ENCODE results near the gene SLF2. TPM values are rescaled to one million over a fixed set of nuclear protein-coding genes. Genes with fewer than 3 reads are reported as not detected.

Gene SLF2
- total RNA-seq, 1 experiment from 2014 or later: 23.1 TPM

DNA sequence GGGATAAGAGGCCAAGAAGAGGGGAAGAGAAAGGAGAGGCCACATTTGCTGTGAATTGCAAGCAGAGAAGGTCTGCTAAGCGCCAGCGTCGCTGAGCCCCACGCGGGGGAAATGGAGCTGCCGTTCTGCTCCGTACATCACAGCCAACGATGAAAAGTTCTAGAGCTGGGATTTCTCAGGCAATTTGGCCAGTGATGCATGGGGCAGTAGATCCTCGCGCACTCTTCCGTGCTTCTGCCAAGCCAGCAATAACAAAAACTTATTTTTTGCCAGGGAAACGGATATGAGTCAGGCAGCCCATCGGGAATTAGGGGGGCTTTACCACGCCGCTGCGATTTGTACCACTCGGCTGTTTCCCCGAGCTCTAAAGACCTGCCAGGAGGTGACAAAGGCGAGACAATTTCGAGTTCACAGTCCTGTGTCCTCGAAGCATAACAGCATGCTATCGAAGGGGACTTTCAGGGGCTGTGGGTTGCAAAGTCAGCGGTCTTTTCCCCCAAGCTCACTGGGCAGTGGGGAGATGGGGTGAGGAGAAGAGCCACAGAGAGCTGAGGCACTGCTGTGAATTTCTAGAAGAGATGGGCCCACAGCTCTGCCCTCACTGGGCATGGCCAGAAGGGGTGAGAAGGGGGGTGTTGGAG is 30.0 kb upstream of the SLF2 start:
- H2BK12ac ChIP-seq (ENCODE audit: insufficient read length, low read depth, low read length): no peak overlapping the region
- no peaks in the 10 kb centered on the region for H3K27me3 ChIP-seq (ENCODE audit: insufficient read depth, low read length)
- no peak overlapping the region; a peak in 1 of 7 replicates for H3K27ac Mint-ChIP-seq
- no peak overlapping the region for H3T11ph ChIP-seq (ENCODE audit: low read length)
- H3K79me2 ChIP-seq (ENCODE audit: insufficient read depth, low read length): no peaks in the 10 kb centered on the region
- no CpG with 5 or more reads among the region's 23 CpGs for WGBS (ENCODE audit: extremely low coverage, insufficient read length, low lambda C conversion rate)
- TF ChIP-seq CTCF (conservative IDR thresholded peaks at IDR 0.05): no peak
- H4K20me1 ChIP-seq (ENCODE audit: control insufficient read depth, insufficient read depth, insufficient read length): no peaks in the 10 kb centered on the region
- H3K4me1 Mint-ChIP-seq: peaks cover 5 to 14% of the 10 kb centered on the region in 2 experiments
- no peak overlapping the region for H2BK5ac ChIP-seq (ENCODE audit: insufficient read length, low read length)
- H3K27me3 Mint-ChIP-seq (ENCODE audit: low read depth): peaks cover 46% of the 10 kb centered on the region
- H3K4me1 ChIP-seq (ENCODE audit: insufficient read depth, low read length): no peaks in the 10 kb centered on the region
- H4K8ac ChIP-seq (replicated peaks; ENCODE audit: insufficient read length, low read depth, low read length): no peak overlapping the region
- H3K4me3 Mint-ChIP-seq: no peak overlapping the region
- H3K4ac ChIP-seq (ENCODE audit: low read depth, low read length): no peak overlapping the region
- DNase-seq: no peak
- H3K18ac ChIP-seq (ENCODE audit: insufficient read length, low read depth, low read length): no peak overlapping the region
- no peak overlapping the region for H3K23ac ChIP-seq (ENCODE audit: insufficient read length, low read depth, low read length)
- H3K9me3 Mint-ChIP-seq: no peaks in the 10 kb centered on the region; a peak in 1 of 5 replicates
- H3K4me2 ChIP-seq (ENCODE audit: insufficient read depth, insufficient read length, low read length): no peak overlapping the region
- H3K14ac ChIP-seq (ENCODE audit: insufficient read depth, low read length): no peak overlapping the region
- no peaks in the 10 kb centered on the region for H3K79me1 ChIP-seq (ENCODE audit: insufficient read depth, low read depth, low read length, poor library complexity, severe bottlenecking)
- no peak overlapping the region for H2BK120ac ChIP-seq (ENCODE audit: low read depth, low read length, poor library complexity, severe bottlenecking)
- H3K9me3 ChIP-seq (ENCODE audit: control insufficient read depth, low read depth, low read length): no peaks in the 10 kb centered on the region
- no peak overlapping the region for H3K9ac ChIP-seq (ENCODE audit: extremely low read depth, insufficient read length, low read length)
- no peak overlapping the region for H2AK5ac ChIP-seq (ENCODE audit: insufficient read length, low read length)
- H3K36me3 Mint-ChIP-seq (ENCODE audit: insufficient read depth in 1 of 3, low read depth in 3 of 3): no peaks in the 10 kb centered on the region
- H3K23me2 ChIP-seq (ENCODE audit: insufficient read length, low read depth, low read length, poor library complexity, severe bottlenecking): no peaks in the 10 kb centered on the region
- H3K56ac ChIP-seq (ENCODE audit: insufficient read length, low read depth, low read length): no peak overlapping the region
- no peak overlapping the region for H4K5ac ChIP-seq (ENCODE audit: insufficient read length, low read depth, low read length)
- H2AFZ ChIP-seq (ENCODE audit: low read length): no peak overlapping the region
- no peak overlapping the region for H2BK15ac ChIP-seq (ENCODE audit: low read depth, low read length)
- H2BK20ac ChIP-seq (ENCODE audit: low read depth, low read length, poor library complexity, severe bottlenecking): no peak overlapping the region
- H3K27ac ChIP-seq (ENCODE audit: insufficient read length, low read depth, low read length): no peak overlapping the region
- H4K91ac ChIP-seq (ENCODE audit: insufficient read length, low read depth, low read length): no peak overlapping the region

Data from H9 (cell line).